ENCODE data around the gene FANCI. TPM values are rescaled to one million over a fixed set of nuclear protein-coding genes. Genes with fewer than 3 reads are reported as not detected.

The FANCI gene
- total and polyA plus RNA-seq, 5 donors = 1.1 to 4.6 (median 4.0) TPM

DNA sequence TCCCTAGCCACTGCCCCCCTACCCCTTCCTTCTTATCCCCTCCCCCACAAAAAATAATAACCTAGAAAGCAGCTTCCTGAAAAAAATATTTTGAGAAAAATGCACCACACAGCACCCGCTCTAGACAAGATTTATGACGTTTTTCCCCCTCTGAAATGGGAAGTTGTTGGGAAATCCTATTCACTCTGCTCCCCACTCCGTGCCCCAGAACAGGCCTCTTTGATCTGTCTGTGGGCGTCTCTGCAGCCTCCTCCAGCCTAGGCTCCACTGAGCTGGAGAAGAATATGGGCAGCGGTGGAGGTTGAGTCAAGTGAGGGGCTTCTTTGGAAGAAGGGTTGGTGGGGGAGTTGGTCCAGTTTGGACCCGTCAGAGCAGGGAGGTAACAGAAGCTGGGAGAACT is 119.4 kb downstream of the FANCI start:
- WGBS = 8% methylated on average over 6 of the region's 6 CpGs
- H3K9me3 ChIP-seq (ENCODE audit: control insufficient read depth, low read length) = no peaks in the 10 kb centered on the region
- intact Hi-C loops (cut with DNase I) = no loop called here
- H3K27me3 ChIP-seq (ENCODE audit: control insufficient read depth, insufficient read depth) = no peaks in the 10 kb centered on the region
- no peaks in the 10 kb centered on the region for H3K4me1 ChIP-seq (ENCODE audit: control insufficient read depth, insufficient read depth, low read length)
- no peak for DNase-seq
- H3K4me3 ChIP-seq (ENCODE audit: low read length) = no peak overlapping the region
- no peak for ATAC-seq
- H3K27ac ChIP-seq (ENCODE audit: low read length) = no peak overlapping the region

GRCh38 chr15:89363770-89364169 is 120.0 kb downstream of the FANCI start:
- ATAC-seq = no peak
- no peaks in the 10 kb centered on the region for H3K9me3 ChIP-seq (ENCODE audit: control insufficient read depth, low read length)
- no peaks in the 10 kb centered on the region for H3K27me3 ChIP-seq (ENCODE audit: control insufficient read depth, insufficient read depth)
- intact Hi-C loops (cut with DNase I) = no loop called here
- no peak overlapping the region for H3K27ac ChIP-seq (ENCODE audit: low read length)
- WGBS = 14% methylated on average over 4 of the region's 4 CpGs
- DNase-seq = no peak
- H3K4me3 ChIP-seq (ENCODE audit: low read length) = no peak overlapping the region
- no peaks in the 10 kb centered on the region for H3K4me1 ChIP-seq (ENCODE audit: control insufficient read depth, insufficient read depth, low read length)

DNA sequence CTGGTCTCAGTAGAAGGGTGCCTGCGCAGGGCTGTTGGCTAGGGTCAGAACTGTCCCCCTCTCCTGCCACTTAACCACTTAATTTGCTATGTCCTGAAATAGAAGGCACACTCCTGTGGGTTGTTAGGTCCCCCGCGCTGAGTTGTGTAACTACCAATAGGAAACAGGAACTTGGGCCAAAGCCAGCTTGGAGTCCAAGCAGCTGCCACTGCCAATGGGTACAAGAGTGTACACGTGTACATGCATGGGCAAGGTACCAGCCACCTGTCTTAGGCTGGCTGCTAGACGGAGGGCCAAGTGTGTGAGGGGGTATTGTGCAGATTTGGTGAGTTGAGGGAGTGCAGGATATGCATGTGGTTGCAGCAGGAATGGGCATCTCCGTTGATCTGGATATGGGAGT is 120.6 kb downstream of the FANCI start:
- H3K27ac ChIP-seq (ENCODE audit: low read length) = no peak overlapping the region
- 12% methylated on average over 6 of the region's 6 CpGs for WGBS
- intact Hi-C loops (cut with DNase I) = no loop called here
- H3K9me3 ChIP-seq (ENCODE audit: control insufficient read depth, low read length) = no peaks in the 10 kb centered on the region
- H3K27me3 ChIP-seq (ENCODE audit: control insufficient read depth, insufficient read depth) = no peaks in the 10 kb centered on the region
- H3K4me3 ChIP-seq (ENCODE audit: low read length) = no peak overlapping the region
- DNase-seq (no peak), ATAC-seq (no peak)
- H3K4me1 ChIP-seq (ENCODE audit: control insufficient read depth, insufficient read depth, low read length) = no peaks in the 10 kb centered on the region

GRCh38 chr15:89364741-89365450 is 121.1 kb downstream of the FANCI start:
- Histone ChIP-seq H3K27me3 (ENCODE audit: control insufficient read depth, insufficient read depth) (no peaks in the 10 kb centered on the region), H3K27ac (ENCODE audit: low read length) (no peak overlapping the region), H3K4me3 (ENCODE audit: low read length) (no peak overlapping the region), H3K9me3 (ENCODE audit: control insufficient read depth, low read length) (no peaks in the 10 kb centered on the region), H3K4me1 (ENCODE audit: control insufficient read depth, insufficient read depth, low read length) (no peaks in the 10 kb centered on the region)
- DNase-seq (no peak), ATAC-seq (no peak)
- WGBS = 22% methylated on average over 13 of the region's 13 CpGs
- intact Hi-C loops (cut with DNase I) = no loop called here

- Histone ChIP-seq H3K4me3 (ENCODE audit: low read length) (no peak overlapping the region), H3K27me3 (ENCODE audit: control insufficient read depth, insufficient read depth) (no peaks in the 10 kb centered on the region), H3K4me1 (ENCODE audit: control insufficient read depth, insufficient read depth, low read length) (no peaks in the 10 kb centered on the region), H3K27ac (ENCODE audit: low read length) (no peak overlapping the region), H3K9me3 (ENCODE audit: control insufficient read depth, low read length) (no peaks in the 10 kb centered on the region)
- WGBS = 9% methylated on average over 22 of the region's 22 CpGs
- ATAC-seq (no peak), DNase-seq (no peak)
- intact Hi-C loops (cut with DNase I) = no loop called here
Measured at GRCh38 chr15:89365462-89366065, 121.8 kb downstream of the FANCI start.

Small RNA genes lying within 50 kb of the gene (microRNA-seq; reads per million reads assigned to microRNA genes)
- gene MIR6766 = 0 reads per million in 2 donors

Other genes starting within 250 kb of the FANCI start
- gene ABHD2, start 155.5 kb upstream of the FANCI start, total RNA-seq = 100 to 1,000 TPM; 108 to 179 (median 114) TPM
- 21.8 TPM for gene ABHD2, start 155.5 kb upstream of the FANCI start, polyA plus RNA-seq
- gene RLBP1, start 22.4 kb upstream of the FANCI start, total RNA-seq = not detected
- gene RLBP1, start 22.4 kb upstream of the FANCI start, polyA plus RNA-seq = not detected
- 10 to 100 TPM; 28.5 to 34.8 (median 33.7) TPM for gene POLG, start 90.8 kb downstream of the FANCI start, total RNA-seq
- 26.0 TPM for gene POLG, start 90.8 kb downstream of the FANCI start, polyA plus RNA-seq